ENCODE data around the gene CAMTA1. TPM values are rescaled to one million over a fixed set of nuclear protein-coding genes. Genes with fewer than 3 reads are reported as not detected.

CAMTA1 gene
- total RNA-seq, 1 experiment from 2014 or later, result 85.2 TPM

DNA sequence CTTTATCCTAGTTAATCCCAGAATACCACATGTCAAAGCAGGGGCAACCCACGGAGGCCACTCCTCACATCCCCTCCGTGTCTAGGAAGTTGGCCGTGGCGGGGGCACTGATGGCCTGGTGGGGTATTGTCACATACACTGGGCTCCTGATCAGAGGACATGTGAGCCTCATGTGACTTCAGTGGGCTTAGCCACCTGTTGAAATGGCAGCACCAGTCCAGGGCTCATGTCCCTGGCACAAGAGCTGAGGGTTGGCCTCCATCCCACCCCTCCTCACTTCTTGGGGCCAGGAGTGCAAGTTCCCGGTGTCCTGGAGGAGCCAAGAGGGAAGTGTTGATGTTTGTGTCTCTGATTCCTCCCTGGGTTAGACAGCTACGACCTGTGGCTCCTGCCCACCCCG is 313.4 kb downstream of the CAMTA1 start:
- POLR2A ChIA-PET (ENCODE audit: low non-redundant PET), result no interaction called here
- intact Hi-C loops (cut with micrococcal nuclease; ENCODE audit: unreplicated experiment), result no loop called here
- CTCF ChIA-PET, result no interaction called here
- no peak overlapping the region for H3K4me3 ChIP-seq (ENCODE audit: low read depth, low read length, poor library complexity, severe bottlenecking)
- TF ChIP-seq EZH2 (IDR thresholded peaks at IDR 0.05; ENCODE audit: borderline replicate concordance, low read depth, low read length, poor library complexity, severe bottlenecking), result no peak
- TF ChIP-seq, protein P1, sequence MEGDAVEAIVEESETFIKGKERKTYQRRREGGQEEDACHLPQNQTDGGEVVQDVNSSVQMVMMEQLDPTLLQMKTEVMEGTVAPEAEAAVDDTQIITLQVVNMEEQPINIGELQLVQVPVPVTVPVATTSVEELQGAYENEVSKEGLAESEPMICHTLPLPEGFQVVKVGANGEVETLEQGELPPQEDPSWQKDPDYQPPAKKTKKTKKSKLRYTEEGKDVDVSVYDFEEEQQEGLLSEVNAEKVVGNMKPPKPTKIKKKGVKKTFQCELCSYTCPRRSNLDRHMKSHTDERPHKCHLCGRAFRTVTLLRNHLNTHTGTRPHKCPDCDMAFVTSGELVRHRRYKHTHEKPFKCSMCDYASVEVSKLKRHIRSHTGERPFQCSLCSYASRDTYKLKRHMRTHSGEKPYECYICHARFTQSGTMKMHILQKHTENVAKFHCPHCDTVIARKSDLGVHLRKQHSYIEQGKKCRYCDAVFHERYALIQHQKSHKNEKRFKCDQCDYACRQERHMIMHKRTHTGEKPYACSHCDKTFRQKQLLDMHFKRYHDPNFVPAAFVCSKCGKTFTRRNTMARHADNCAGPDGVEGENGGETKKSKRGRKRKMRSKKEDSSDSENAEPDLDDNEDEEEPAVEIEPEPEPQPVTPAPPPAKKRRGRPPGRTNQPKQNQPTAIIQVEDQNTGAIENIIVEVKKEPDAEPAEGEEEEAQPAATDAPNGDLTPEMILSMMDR (conservative IDR thresholded peaks at IDR 0.05; ENCODE audit: low read depth, low read length), result no peak
- H3K27ac ChIP-seq (ENCODE audit: low read depth, low read length, poor library complexity, severe bottlenecking), result no peak overlapping the region
- peaks cover 57% of the 10 kb centered on the region for H3K27me3 ChIP-seq (replicated peaks; ENCODE audit: insufficient read depth, low read depth, low read length, poor library complexity)
- no peaks in the 10 kb centered on the region for H3K36me3 ChIP-seq (ENCODE audit: insufficient read depth, low read length, poor library complexity, severe bottlenecking)
- H3K9me3 ChIP-seq (ENCODE audit: low read depth, low read length, poor library complexity, severe bottlenecking), result no peaks in the 10 kb centered on the region
- no peak for DNase-seq (ENCODE audit: low spot score)
- no peaks in the 10 kb centered on the region for H3K4me1 ChIP-seq (ENCODE audit: insufficient read depth, low read length, poor library complexity, severe bottlenecking)
- BruUV-seq (replicated peaks), result no TSS peak

DNA sequence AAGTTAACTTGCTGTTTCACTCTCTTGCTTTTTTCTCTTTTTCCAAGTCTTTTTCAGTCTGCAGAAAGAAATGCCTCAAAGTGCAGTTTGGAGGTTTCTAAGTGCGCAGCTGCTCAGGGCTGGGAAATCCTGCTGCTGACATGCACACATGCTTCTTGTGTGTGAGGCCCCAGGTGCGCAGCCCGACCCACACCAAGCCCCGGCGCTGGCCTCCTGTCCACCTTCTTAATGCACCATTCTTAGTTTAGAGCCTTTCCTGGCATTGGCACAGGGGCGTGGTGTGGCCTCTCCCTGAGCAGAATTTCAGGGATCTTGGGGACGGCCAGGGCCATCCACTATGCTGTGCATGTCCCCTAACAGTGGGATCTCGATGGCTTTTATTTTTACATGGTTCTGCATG is 315.2 kb downstream of the CAMTA1 start:
- CTCF ChIA-PET, result no interaction called here

DNA sequence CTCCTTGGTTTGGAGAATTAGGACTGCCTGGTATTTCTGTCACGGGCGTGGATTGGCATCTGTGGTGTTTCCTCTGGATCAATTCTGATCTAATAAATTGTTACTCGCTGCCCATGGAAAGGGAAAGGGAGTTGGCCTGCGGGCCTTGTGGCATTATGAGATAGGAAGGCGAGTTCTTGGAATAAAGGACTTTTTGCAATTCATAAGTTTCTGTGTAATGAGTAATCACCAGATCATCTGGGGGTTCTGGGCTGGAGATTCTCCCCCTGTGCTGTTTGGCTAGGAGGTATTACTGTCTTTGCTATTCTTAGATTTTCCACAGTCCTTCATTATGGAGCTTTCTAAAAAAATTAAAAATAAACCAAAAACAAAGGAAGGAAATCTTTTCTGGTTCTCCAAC is 315.9 kb downstream of the CAMTA1 start:
- CTCF ChIA-PET, result no interaction called here
- intact Hi-C loops (cut with micrococcal nuclease; ENCODE audit: unreplicated experiment), result no loop called here

More for the DNA sequence above, 315.2 kb downstream of the CAMTA1 start:
- no peaks in the 10 kb centered on the region for H3K36me3 ChIP-seq (ENCODE audit: insufficient read depth, low read length, poor library complexity, severe bottlenecking)
- H3K4me3 ChIP-seq (ENCODE audit: low read depth, low read length, poor library complexity, severe bottlenecking), result no peak overlapping the region
- no TSS peak for BruUV-seq (replicated peaks)
- H3K27ac ChIP-seq (ENCODE audit: low read depth, low read length, poor library complexity, severe bottlenecking), result no peak overlapping the region
- POLR2A ChIA-PET (ENCODE audit: low non-redundant PET), result no interaction called here
- H3K9me3 ChIP-seq (ENCODE audit: low read depth, low read length, poor library complexity, severe bottlenecking), result no peaks in the 10 kb centered on the region
- H3K27me3 ChIP-seq (replicated peaks; ENCODE audit: insufficient read depth, low read depth, low read length, poor library complexity), result peaks cover 39% of the 10 kb centered on the region
- TF ChIP-seq, protein P1 (conservative IDR thresholded peaks at IDR 0.05; ENCODE audit: low read depth, low read length), result no peak
- no peak for TF ChIP-seq EZH2 (IDR thresholded peaks at IDR 0.05; ENCODE audit: borderline replicate concordance, low read depth, low read length, poor library complexity, severe bottlenecking)
- H3K4me1 ChIP-seq (ENCODE audit: insufficient read depth, low read length, poor library complexity, severe bottlenecking), result no peaks in the 10 kb centered on the region
- no peak for DNase-seq (ENCODE audit: low spot score)
- intact Hi-C loops (cut with micrococcal nuclease; ENCODE audit: unreplicated experiment), result no loop called here

More for the DNA sequence above, 315.9 kb downstream of the CAMTA1 start:
- no TSS peak for BruUV-seq (replicated peaks)
- peaks cover 32% of the 10 kb centered on the region for H3K27me3 ChIP-seq (replicated peaks; ENCODE audit: insufficient read depth, low read depth, low read length, poor library complexity)
- H3K9me3 ChIP-seq (ENCODE audit: low read depth, low read length, poor library complexity, severe bottlenecking), result no peaks in the 10 kb centered on the region
- no peak overlapping the region for H3K4me3 ChIP-seq (ENCODE audit: low read depth, low read length, poor library complexity, severe bottlenecking)
- H3K4me1 ChIP-seq (ENCODE audit: insufficient read depth, low read length, poor library complexity, severe bottlenecking), result no peaks in the 10 kb centered on the region
- POLR2A ChIA-PET (ENCODE audit: low non-redundant PET), result no interaction called here
- H3K36me3 ChIP-seq (ENCODE audit: insufficient read depth, low read length, poor library complexity, severe bottlenecking), result no peaks in the 10 kb centered on the region
- no peak overlapping the region for H3K27ac ChIP-seq (ENCODE audit: low read depth, low read length, poor library complexity, severe bottlenecking)
- DNase-seq (ENCODE audit: low spot score), result no peak
- TF ChIP-seq, protein P1 (conservative IDR thresholded peaks at IDR 0.05; ENCODE audit: low read depth, low read length), result no peak
- no peak for TF ChIP-seq EZH2 (IDR thresholded peaks at IDR 0.05; ENCODE audit: borderline replicate concordance, low read depth, low read length, poor library complexity, severe bottlenecking)

All from A673 (cell line).